Lung (tissue), 12 donors: Measurements from ENCODE around the gene TRPM4. TPM values are rescaled to one million over a fixed set of nuclear protein-coding genes. Genes with fewer than 3 reads are reported as not detected.
"Not testable (repeated sequence)": the region's sequence is repeated elsewhere in the genome, so short reads cannot be mapped to it uniquely, and the experiment has no call there.

Experiments used
- ATAC-seq: fragments of 200-7000 bp; cut with Tn5 transposase; one replicate; pipeline ENCODE4 v1.9.1; 2020; ENCODE audit warnings: moderate number of reproducible peaks; ENCODE audit not compliant: insufficient read depth, low FRiP score
- DNase-seq, 3 donors: peaks; one replicate each; pipeline ENCODE4 v3.0.0-alpha.2; 2013 to 2017
- H3K27ac ChIP-seq, 2 donors: one replicate each; pipeline ENCODE4 v1.5.1; 2013; ENCODE audit warnings: mild to moderate bottlenecking in 2 of 2, moderate library complexity in 2 of 2, control low read depth in 1 of 2, inconsistent platforms in 1 of 2, low read depth in 1 of 2, low read length in 1 of 2
- H3K27me3 ChIP-seq, 3 donors: one replicate each; pipeline ENCODE4 v1.5.1; 2013; ENCODE audit warnings: low read length in 2 of 3; ENCODE audit not compliant: control insufficient read depth in 3 of 3, insufficient read depth in 3 of 3
- H3K36me3 ChIP-seq, 4 donors: one replicate each; pipeline ENCODE4 v1.5.1; 2013; ENCODE audit warnings: low read length in 4 of 4, mild to moderate bottlenecking in 1 of 4, moderate library complexity in 1 of 4; ENCODE audit not compliant: control insufficient read depth in 4 of 4, insufficient read depth in 4 of 4
- H3K4me1 ChIP-seq, 5 donors: one replicate each; pipeline ENCODE4 v1.5.1; 2013; ENCODE audit warnings: low read length in 5 of 5, mild to moderate bottlenecking in 2 of 5, moderate library complexity in 1 of 5; ENCODE audit not compliant: control insufficient read depth in 5 of 5, insufficient read depth in 5 of 5
- H3K4me3 ChIP-seq: one replicate; pipeline ENCODE4 v1.5.1; 2013; ENCODE audit warnings: mild to moderate bottlenecking, control low read depth, moderate library complexity
- H3K9ac ChIP-seq, 2 donors: one replicate each; pipeline ENCODE4 v1.5.1; 2013; ENCODE audit warnings: low read length in 2 of 2, control low read depth in 1 of 2; ENCODE audit not compliant: insufficient read depth in 1 of 2
- H3K9me3 ChIP-seq, 4 donors: one replicate each; pipeline ENCODE4 v1.5.1; 2013; ENCODE audit warnings: low read length in 3 of 4, mild to moderate bottlenecking in 1 of 4, moderate library complexity in 1 of 4; ENCODE audit not compliant: control insufficient read depth in 4 of 4, insufficient read depth in 3 of 4
- CTCF ChIP-seq: IDR thresholded peaks from 2 replicates; pipeline ENCODE4 v1.5.1; 2012; ENCODE audit warnings: mild to moderate bottlenecking; ENCODE audit errors: control extremely low read depth, extremely low read depth
- WGBS, 2 donors: extraction: QIAGEN DNeasy Blood & Tissue Kit; methylation state at CpG; one replicate each; pipeline ENCODE4 v1.1.7; 2013; 5-methylcytosine and 5-hydroxymethylcytosine counted together
- polyA plus RNA-seq, 2 donors: library from polyadenylated mRNA; stranded (reverse); fragments of 200-250 nt; gene quantifications; one replicate each; pipeline ENCODE4 v1.2.1, GENCODE V29; 2013
- total RNA-seq, 2 donors: library from RNA; depleted of rRNA in 1 of 2; stranded (reverse); fragments of >200 nt in 1 of 2; gene quantifications; one replicate each; pipeline ENCODE4 v1.2.1, GENCODE V29; 2014 to 2021
- donor health status: control.
- donor health status: control.
- donor health status: Bipolar disorder and iron deficiency.
- donor health status: healthy.
- donor health status: DM: yes; HTN: yes; CAD: no.

TRPM4 gene
- total and polyA plus RNA-seq, 4 donors, result 15.6 to 70.1 (median 22.4) TPM

GRCh38 chr19:49201042-49201441 is 43.5 kb downstream of the TRPM4 start:
- TF ChIP-seq CTCF, result no peak
- Histone ChIP-seq H3K4me3 (no peak overlapping the region), H3K9me3 (no peaks in the 10 kb centered on the region), H3K27ac (no peak overlapping the region), H3K36me3 (peaks cover 8 to 26% (median 19%) of the 10 kb centered on the region in 4 donors), H3K9ac (no peak overlapping the region), H3K27me3 (no peaks in the 10 kb centered on the region), H3K4me1 (no peaks in the 10 kb centered on the region)
- no peak for ATAC-seq
- WGBS, 2 donors, result 77 to 88% methylated on average over 7 of the region's 7 CpGs
- DNase-seq, result no peak

GRCh38 chr19:49205114-49205513 is 47.5 kb downstream of the TRPM4 start:
- Histone ChIP-seq H3K9ac (no peak overlapping the region), H3K4me3 (no peak overlapping the region), H3K27ac (no peak overlapping the region), H3K36me3 (peaks cover 8 to 23% (median 15%) of the 10 kb centered on the region in 4 donors), H3K9me3 (no peaks in the 10 kb centered on the region), H3K27me3 (no peaks in the 10 kb centered on the region), H3K4me1 (no peaks in the 10 kb centered on the region)
- 46 to 74% methylated on average over 7 of the region's 7 CpGs for WGBS, 2 donors
- DNase-seq (no peak), ATAC-seq (no peak)
- TF ChIP-seq CTCF, result no peak

- WGBS, 2 donors, result 88 to 90% methylated on average over 2 to 4 of the region's 4 CpGs
- DNase-seq, H3K27ac ChIP-seq, H3K4me3 ChIP-seq, ATAC-seq, H3K27me3 ChIP-seq, H3K9me3 ChIP-seq, H3K9ac ChIP-seq: not testable (repeated sequence)
- H3K4me1 ChIP-seq, result peaks cover 0 to 16% (median 0%) of the 10 kb centered on the region in 5 donors
- H3K36me3 ChIP-seq, result peaks cover 0 to 13% (median 2%) of the 10 kb centered on the region in 4 donors
Observed at GRCh38 chr19:49209502-49209901, 51.9 kb downstream of the TRPM4 start.

GRCh38 chr19:49210108-49210900 is 52.7 kb downstream of the TRPM4 start:
- WGBS, 2 donors, result 54 to 63% methylated on average over 50 of the region's 50 CpGs
- Histone ChIP-seq H3K4me1 (peaks cover 0 to 16% (median 0%) of the 10 kb centered on the region in 5 donors), H3K27ac (no peak overlapping the region), H3K27me3 (no peaks in the 10 kb centered on the region), H3K9ac (no peak overlapping the region), H3K9me3 (no peaks in the 10 kb centered on the region), H3K36me3 (peaks cover 0 to 10% (median 1%) of the 10 kb centered on the region in 4 donors), H3K4me3 (no peak overlapping the region)
- ATAC-seq (no peak), DNase-seq (peak; percentile 65 to 77 (median 70))
- no peak for TF ChIP-seq CTCF
